Activated CD8-positive, alpha-beta memory T cell treated with anti-CD3 and anti-CD28 coated beads for 4 hours (primary cell): ENCODE results near the gene TSPAN9.
"Not testable (repeated sequence)": the region's sequence is repeated elsewhere in the genome, so short reads cannot be mapped to it uniquely, and the experiment has no call there.

Source experiments
- DNase-seq, 2 donors: peaks; one replicate each; pipeline ENCODE4 v3.0.0-alpha.2; 2020; ENCODE audit warnings: low read depth in 2 of 2

TSPAN9 gene

GRCh38 chr12:3044141-3044630 is 33.0 kb upstream of the TSPAN9 start:
- no peak for DNase-seq

GRCh38 chr12:3045494-3045893 is 31.7 kb upstream of the TSPAN9 start:
- no peak for DNase-seq

- no peak for DNase-seq
These were observed 31.2 kb upstream of the TSPAN9 start for GRCh38 chr12:3045989-3046388.

- no peak for DNase-seq
These were observed 30.6 kb upstream of the TSPAN9 start for GRCh38 chr12:3046441-3047200.

- no peak for DNase-seq
These were observed 29.2 kb upstream of the TSPAN9 start for GRCh38 chr12:3047961-3048360.

- no peak for DNase-seq
These were observed 28.6 kb upstream of the TSPAN9 start for GRCh38 chr12:3048540-3048939.

GRCh38 chr12:3049176-3049575 is 28.0 kb upstream of the TSPAN9 start:
- no peak for DNase-seq

- DNase-seq, result no peak
These were observed 27.4 kb upstream of the TSPAN9 start for GRCh38 chr12:3049611-3050249.

GRCh38 chr12:3054374-3054773 is 22.8 kb upstream of the TSPAN9 start:
- DNase-seq, result no peak

- DNase-seq, result no peak
These were observed 22.0 kb upstream of the TSPAN9 start for GRCh38 chr12:3055026-3055703.

- no peak for DNase-seq
These were observed 21.3 kb upstream of the TSPAN9 start for GRCh38 chr12:3055704-3056467.

GRCh38 chr12:3061059-3061458 is 16.1 kb upstream of the TSPAN9 start:
- DNase-seq, result no peak

GRCh38 chr12:3061501-3062215 is 15.5 kb upstream of the TSPAN9 start:
- DNase-seq, result no peak

GRCh38 chr12:3065300-3065699 is 11.9 kb upstream of the TSPAN9 start:
- DNase-seq, result no peak

GRCh38 chr12:3065846-3066245 is 11.3 kb upstream of the TSPAN9 start:
- DNase-seq, result not testable (repeated sequence)

GRCh38 chr12:3069714-3070113 is 7.5 kb upstream of the TSPAN9 start:
- no peak for DNase-seq

- no peak for DNase-seq
These were observed 6.1 kb upstream of the TSPAN9 start for GRCh38 chr12:3071107-3071506.

GRCh38 chr12:3071710-3072109 is 5.5 kb upstream of the TSPAN9 start:
- no peak for DNase-seq

- DNase-seq, result peak; percentile 64 to 67
These were observed 3.5 kb upstream of the TSPAN9 start for GRCh38 chr12:3073438-3074250.

- DNase-seq, result no peak
These were observed 1.9 kb upstream of the TSPAN9 start for GRCh38 chr12:3075315-3075714.
